HG02588 (cell line): ENCODE results near the gene CD52.
"Not testable (repeated sequence)": the region's sequence is repeated elsewhere in the genome, so short reads cannot be mapped to it uniquely, and the experiment has no call there.

ENCODE experiments used
- ATAC-seq: cut with Tn5 transposase; IDR thresholded peaks from one replicate; pipeline ENCODE4 v1.9.1; 2021; ENCODE audit warnings: mild to moderate bottlenecking, moderate library complexity; ENCODE audit not compliant: unreplicated experiment

CD52 gene

DNA sequence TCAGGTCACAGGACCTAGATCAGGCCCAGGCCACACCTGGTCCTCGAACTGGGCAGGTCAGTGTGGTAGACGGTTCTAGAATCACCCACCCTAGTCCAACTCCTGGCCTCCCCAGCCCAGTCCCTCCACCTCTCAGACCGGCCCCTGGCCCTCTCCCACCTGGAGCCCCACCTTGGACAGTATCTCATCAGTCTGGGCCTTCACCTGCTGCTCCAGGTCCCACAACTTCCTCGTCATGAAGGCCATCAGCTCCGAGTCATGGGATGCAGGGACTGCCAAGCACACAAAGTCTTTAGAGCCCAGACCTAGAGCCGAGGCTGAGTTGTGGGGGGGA lies 20.0 kb upstream of the CD52 start:
- no peak for ATAC-seq

GRCh38 chr1:26300578-26301275 lies 17.0 kb upstream of the CD52 start:
- no peak for ATAC-seq

DNA sequence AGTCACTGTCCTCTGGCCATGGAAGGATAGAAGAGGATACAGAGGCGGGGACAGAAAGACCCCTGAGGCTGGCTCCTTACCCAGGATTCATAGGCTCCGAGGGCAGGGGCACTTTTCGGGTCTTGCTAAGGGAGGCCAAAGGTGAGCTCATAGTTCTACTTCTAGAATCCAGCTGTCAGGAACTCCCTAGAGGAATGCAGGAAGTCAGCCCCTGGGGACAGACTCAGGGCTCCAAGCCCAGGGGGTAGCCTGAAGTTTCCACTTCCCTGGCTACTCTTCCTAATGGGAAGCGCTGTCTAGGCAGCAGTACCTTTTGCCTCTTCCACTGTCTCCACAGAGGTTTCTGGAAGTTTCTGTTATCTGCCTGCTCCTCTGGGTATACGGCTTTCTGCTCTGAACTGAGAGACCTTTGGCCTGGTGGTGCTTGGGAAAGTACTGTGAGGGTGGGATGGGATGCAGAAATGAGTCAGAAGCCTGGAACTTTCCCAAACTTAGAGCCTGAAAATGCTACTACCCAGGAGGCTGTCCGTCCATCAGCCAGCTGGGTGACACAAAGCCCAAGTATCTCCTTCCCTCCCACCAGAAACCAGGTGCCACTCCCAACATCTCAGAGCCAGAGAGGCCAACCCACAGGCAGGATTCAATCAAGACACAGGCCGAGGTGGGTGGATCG lies 14.9 kb upstream of the CD52 start:
- no peak for ATAC-seq

DNA sequence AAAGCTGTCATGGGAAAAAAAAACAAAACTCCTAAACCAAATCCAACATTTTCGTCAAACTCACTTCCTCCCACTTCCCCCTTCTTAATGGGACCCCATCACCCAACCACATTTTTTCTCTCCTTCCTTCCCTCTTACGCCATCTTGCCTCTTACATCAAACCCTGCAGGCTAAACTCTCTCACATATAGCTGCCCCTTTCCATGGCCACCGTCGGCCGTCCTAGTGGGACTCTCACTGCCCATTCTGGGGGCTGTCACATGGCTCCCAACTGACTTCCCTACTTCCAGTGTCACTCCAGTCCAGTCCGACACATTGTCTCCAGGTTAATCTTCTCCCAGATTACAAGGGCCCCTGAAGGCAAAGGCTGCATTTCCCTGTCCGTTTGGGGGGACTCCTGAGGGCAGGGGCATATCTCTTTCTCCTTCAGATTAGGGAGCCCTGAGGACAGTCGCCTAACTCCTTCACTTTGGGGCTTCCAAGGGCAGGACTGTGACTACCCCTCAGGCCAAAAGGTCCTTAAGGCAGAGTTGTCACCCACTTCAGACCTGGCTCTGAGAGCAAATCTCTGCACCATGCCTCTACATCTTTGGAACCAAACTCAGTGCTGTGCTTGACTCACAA lies 12.0 kb upstream of the CD52 start:
- peak; percentile 7 for ATAC-seq

- peak; percentile 98 for ATAC-seq
Measured at GRCh38 chr1:26306290-26307229, 11.2 kb upstream of the CD52 start, which contains the start of gene UBXN11. TSS of gene UBXN11 (minus strand) at chr1:26306636. CDS start at chr1:26302883, 3,753 bp downstream.

- ATAC-seq: no peak
Measured at GRCh38 chr1:26307363-26307781, 10.4 kb upstream of the CD52 start.

DNA sequence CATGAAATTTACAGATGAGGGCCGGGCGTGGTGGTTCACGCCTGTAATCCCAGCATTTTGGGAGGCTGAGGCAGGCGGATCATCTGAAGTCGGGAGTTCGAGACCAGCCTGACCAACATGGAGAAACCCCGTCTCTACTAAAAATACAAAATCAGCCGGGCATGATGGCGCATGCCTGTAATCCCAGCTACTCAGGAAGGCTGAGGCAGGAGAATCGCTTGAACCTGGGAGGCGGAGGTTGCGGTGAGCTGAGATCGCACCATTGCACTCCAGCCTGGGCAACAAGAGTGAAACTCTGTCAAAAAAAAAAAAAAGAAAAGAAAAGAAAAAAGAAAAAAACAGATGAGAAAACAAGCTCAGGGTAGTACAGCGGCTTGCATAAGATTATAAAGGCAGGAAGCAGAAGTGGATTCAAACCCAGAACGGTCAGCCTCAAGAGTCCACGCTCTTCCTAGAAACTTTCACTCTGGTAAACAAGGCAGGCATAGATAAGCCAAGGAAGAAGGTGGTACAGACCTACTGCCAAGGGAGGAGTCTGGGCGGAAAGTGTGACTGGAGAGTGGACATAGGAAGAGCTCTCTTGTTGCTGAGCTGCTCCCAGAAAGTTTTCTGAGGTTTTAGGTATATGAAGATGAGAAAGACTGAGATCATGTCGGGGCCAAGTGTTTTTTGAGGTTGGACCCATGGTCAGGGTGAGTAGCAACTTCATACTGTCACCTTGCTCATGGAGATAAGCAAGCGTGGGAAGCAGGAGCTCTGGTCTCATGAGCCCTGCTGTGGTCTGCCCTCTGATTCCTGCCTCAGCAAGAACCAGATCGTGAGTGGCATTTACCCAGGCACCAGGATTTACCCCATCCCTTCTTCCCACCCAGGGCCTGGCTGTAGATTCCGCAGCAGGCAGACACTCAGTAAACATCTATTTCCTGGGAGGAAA lies 9.5 kb upstream of the CD52 start:
- ATAC-seq: not testable (repeated sequence)

DNA sequence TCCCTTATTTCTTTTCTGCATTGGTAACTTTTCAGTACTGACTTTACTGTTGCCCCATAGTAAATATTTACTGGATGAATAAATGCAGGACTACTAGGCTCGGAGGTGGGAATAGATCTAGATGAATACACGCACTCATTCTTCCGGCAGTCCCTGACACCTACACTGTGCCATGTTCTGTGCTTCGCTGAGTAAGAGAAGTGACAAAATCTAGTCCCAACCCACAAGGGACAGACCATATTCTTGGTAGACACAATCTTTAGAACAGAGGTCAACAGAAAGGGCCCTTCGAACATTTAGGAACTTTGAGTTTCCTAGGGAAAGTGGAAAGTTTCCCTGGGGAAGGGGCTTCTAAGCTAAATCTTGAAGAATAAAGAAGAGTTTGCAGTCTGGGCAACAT lies 3.3 kb upstream of the CD52 start:
- no peak for ATAC-seq

- ATAC-seq: no peak
Measured at GRCh38 chr1:26315874-26316850, 1.6 kb upstream of the CD52 start.

- no peak for ATAC-seq
Measured at GRCh38 chr1:26317146-26317545, 612 bp upstream of the CD52 start.

GRCh38 chr1:26318338-26319064 lies 743 bp downstream of the CD52 start:
- ATAC-seq: no peak

DNA sequence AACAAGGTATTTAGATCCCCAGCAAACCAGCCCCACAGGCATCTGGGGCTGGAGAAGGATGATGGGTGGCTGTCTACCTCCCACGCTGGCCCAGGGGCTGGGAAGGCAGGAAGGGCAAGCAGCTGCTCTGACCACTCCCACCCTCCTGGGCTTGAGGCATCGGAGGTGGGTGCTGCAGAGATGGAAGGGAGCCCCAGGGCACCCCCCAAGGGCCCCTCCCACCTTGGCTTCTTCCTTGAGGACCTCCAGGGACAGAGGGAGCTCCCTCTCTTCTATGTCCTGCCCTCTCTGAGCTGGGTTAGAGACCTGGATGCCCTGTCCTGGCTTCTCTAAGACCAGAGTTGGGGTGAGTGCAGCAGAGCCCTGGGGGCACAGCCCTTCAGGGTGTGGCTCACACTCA lies 3.1 kb downstream of the CD52 start:
- ATAC-seq: no peak

- ATAC-seq: no peak
Measured at GRCh38 chr1:26321315-26322041, 3.7 kb downstream of the CD52 start.

- no peak for ATAC-seq
Measured at GRCh38 chr1:26322042-26322331, 4.2 kb downstream of the CD52 start.

DNA sequence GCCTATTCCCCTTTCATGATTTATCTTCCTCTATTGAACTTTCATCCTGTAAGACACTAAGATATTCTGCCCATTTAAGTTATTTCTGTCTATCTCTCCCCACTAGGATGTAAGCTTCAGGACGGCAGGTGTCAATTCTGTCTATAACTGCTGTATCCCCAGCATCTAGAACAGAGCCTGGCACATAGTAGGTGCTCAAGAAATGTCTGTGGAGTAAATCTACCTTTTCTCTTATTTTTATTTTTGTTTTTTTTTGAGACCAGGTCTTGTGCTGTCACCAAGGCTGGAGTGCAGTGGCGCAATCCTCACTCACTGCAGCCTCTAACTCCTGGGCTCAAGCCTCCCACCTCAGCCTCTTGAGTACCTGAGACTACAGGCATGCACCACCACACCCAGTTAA lies 5.6 kb downstream of the CD52 start:
- ATAC-seq: no peak

GRCh38 chr1:26324550-26324949 lies 6.8 kb downstream of the CD52 start:
- no peak for ATAC-seq

- ATAC-seq: no peak
Measured at GRCh38 chr1:26327956-26328362, 10.2 kb downstream of the CD52 start.

GRCh38 chr1:26328597-26328996 lies 10.8 kb downstream of the CD52 start:
- ATAC-seq: no peak
